ENCODE data around the gene GOLPH3L. TPM values are rescaled to one million over a fixed set of nuclear protein-coding genes. Genes with fewer than 3 reads are reported as not detected.
A peak's percentile ranks its signal among the peaks of the same experiment; 100 is the strongest.

The GOLPH3L gene
- total and polyA plus RNA-seq, 8 donors: 13.2 to 33.4 (median 16.9) TPM

GRCh38 chr1:150622303-150622975 lies 74.5 kb downstream of the GOLPH3L start:
- Histone ChIP-seq H3K27me3 (no peaks in the 10 kb centered on the region), H3K27ac (peak overlapping the region in 4 of 5 donors; percentile 34 to 78 (median 75)), H3K4me1 (peaks cover 24 to 82% (median 58%) of the 10 kb centered on the region in 4 donors), H3K36me3 (peaks cover 57 to 92% (median 82%) of the 10 kb centered on the region in 4 donors), H3K4me3 (no peak overlapping the region), H3K9me3 (no peaks in the 10 kb centered on the region)
- intact Hi-C loops (cut with DNase I; ENCODE audit: low total_unique reads): loop anchor here (10.0 kb wide), 1 partner anchor 68 kb away; no protein-coding TSS in a partner anchor
- 15 to 43% (median 28%) methylated on average over 8 of the region's 8 CpGs for WGBS, 5 donors
- DNase-seq: no peak
- TF ChIP-seq EP300 (IDR thresholded peaks at IDR 0.05) (no peak), POLR2A (IDR thresholded peaks at IDR 0.05) (no peak), POLR2AphosphoS5 (IDR thresholded peaks at IDR 0.05) (no peak), CTCF (IDR thresholded peaks at IDR 0.05) (no peak)

GRCh38 chr1:150621497-150622302 lies 75.3 kb downstream of the GOLPH3L start:
- WGBS, 5 donors: 47 to 57% (median 51%) methylated on average over 8 of the region's 8 CpGs
- Histone ChIP-seq H3K27me3 (no peaks in the 10 kb centered on the region), H3K27ac (peak overlapping the region in 4 of 5 donors; percentile 34 to 78 (median 75)), H3K4me3 (no peak overlapping the region), H3K4me1 (peaks cover 23 to 74% (median 52%) of the 10 kb centered on the region in 4 donors), H3K36me3 (peaks cover 54 to 92% (median 82%) of the 10 kb centered on the region in 4 donors), H3K9me3 (no peaks in the 10 kb centered on the region)
- intact Hi-C loops (cut with DNase I; ENCODE audit: low total_unique reads): loop anchor here (10.0 kb wide), 1 partner anchor 67 kb away; no protein-coding TSS in a partner anchor
- DNase-seq: peak; percentile 60 to 81
- TF ChIP-seq POLR2A (IDR thresholded peaks at IDR 0.05) (no peak), POLR2AphosphoS5 (IDR thresholded peaks at IDR 0.05) (peak in 1 of 3 donors; percentile 69), CTCF (IDR thresholded peaks at IDR 0.05) (peak in 5 of 7 experiments; percentile 48 to 74 (median 66)), EP300 (IDR thresholded peaks at IDR 0.05) (no peak)

GRCh38 chr1:150620919-150621318 lies 76.0 kb downstream of the GOLPH3L start:
- H3K27ac ChIP-seq: peak overlapping the region in 4 of 5 donors; percentile 34 to 78 (median 75)
- intact Hi-C loops (cut with DNase I; ENCODE audit: low total_unique reads): loop anchor here (10.0 kb wide), 1 partner anchor 66 kb away; no protein-coding TSS in a partner anchor
- 86 to 100% (median 95%) methylated on average over 2 of the region's 2 CpGs for WGBS, 5 donors

More at GRCh38 chr1:150620919-150621318, 76.0 kb downstream of the GOLPH3L start:
- Histone ChIP-seq H3K4me3 (no peak overlapping the region), H3K4me1 (peaks cover 23 to 67% (median 52%) of the 10 kb centered on the region in 4 donors), H3K36me3 (peaks cover 53 to 86% (median 81%) of the 10 kb centered on the region in 4 donors), H3K27me3 (no peaks in the 10 kb centered on the region), H3K9me3 (no peaks in the 10 kb centered on the region)
- DNase-seq: no peak
- TF ChIP-seq CTCF (IDR thresholded peaks at IDR 0.05) (no peak), EP300 (IDR thresholded peaks at IDR 0.05) (no peak), POLR2AphosphoS5 (IDR thresholded peaks at IDR 0.05) (no peak), POLR2A (IDR thresholded peaks at IDR 0.05) (no peak)
